GM20000 (cell line): ENCODE data around the gene ENO4.

Source experiments
- DNase-seq: peaks from one replicate; pipeline ENCODE4 v3.0.0; 2012; ENCODE audit warnings: low spot score
- CTCF ChIP-seq: IDR thresholded peaks from 2 replicates; pipeline ENCODE4 v1.5.1; 2012; ENCODE audit warnings: mild to moderate bottlenecking, control low read depth; ENCODE audit errors: extremely low read depth, missing control alignments

Gene ENO4

GRCh38 chr10:116880716-116881482, 31.6 kb downstream of the ENO4 start:
- TF ChIP-seq CTCF = no peak
- no peak for DNase-seq

- no peak for TF ChIP-seq CTCF
- no peak for DNase-seq
Measured at GRCh38 chr10:116882639-116883038, 33.3 kb downstream of the ENO4 start.

GRCh38 chr10:116886772-116887171, 37.5 kb downstream of the ENO4 start:
- no peak for TF ChIP-seq CTCF
- no peak for DNase-seq

- TF ChIP-seq CTCF = no peak
- DNase-seq = no peak
Measured at GRCh38 chr10:116888380-116889055, 39.2 kb downstream of the ENO4 start.

- TF ChIP-seq CTCF = no peak
- DNase-seq = no peak
Measured at GRCh38 chr10:116889066-116889465, 39.8 kb downstream of the ENO4 start.

GRCh38 chr10:116891208-116891607, 41.9 kb downstream of the ENO4 start:
- TF ChIP-seq CTCF = no peak
- no peak for DNase-seq

- no peak for DNase-seq
- TF ChIP-seq CTCF = no peak
Measured at GRCh38 chr10:116892907-116893685, 43.8 kb downstream of the ENO4 start.
